ENCODE data around the gene SMCO2. TPM values are rescaled to one million over a fixed set of nuclear protein-coding genes. Genes with fewer than 3 reads are reported as not detected.

Gene SMCO2
- total and polyA plus RNA-seq, 2 of the 8 experiments (the other 6 are each of a cell fraction or from before 2014, with no cell fraction given), result 0.24 to 0.80 TPM

DNA sequence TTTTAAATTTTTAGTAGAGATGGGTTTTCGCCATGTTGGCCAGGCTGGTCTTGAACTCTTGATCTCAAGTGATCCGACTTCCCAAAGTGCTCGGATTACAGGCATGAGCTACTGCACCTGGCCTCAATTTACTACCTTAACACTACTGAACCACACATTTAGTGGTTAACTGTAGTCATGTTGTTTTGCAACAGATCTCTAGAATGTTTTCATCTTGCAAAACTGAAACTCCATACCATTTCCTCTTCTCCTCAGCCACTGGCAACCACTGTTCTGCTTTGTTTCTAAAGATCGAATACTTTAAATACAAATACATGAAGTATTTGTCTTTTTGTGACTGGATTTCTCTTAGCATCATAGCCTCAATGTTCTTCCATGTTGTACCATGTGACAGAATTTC lies 15.4 kb upstream of the SMCO2 start:
- Histone ChIP-seq H3K4me2 (ENCODE audit: insufficient read depth in 1 of 2, low read depth in 2 of 2, low read length in 2 of 2) (no peak overlapping the region), H2AFZ (ENCODE audit: low read length) (no peak overlapping the region), H3K79me1 (ENCODE audit: low read depth, low read length) (no peaks in the 10 kb centered on the region), H4K20me1 (replicated peaks in 1 of 2; ENCODE audit: control insufficient read depth in 1 of 2, insufficient read depth in 2 of 2, low read length in 2 of 2) (peaks cover 0 to 3% of the 10 kb centered on the region in 2 experiments), H3K23ac (ENCODE audit: insufficient read length) (no peak overlapping the region), H3K4me3 (ENCODE audit: extremely low read depth in 1 of 4, insufficient read depth in 2 of 4, low read depth in 3 of 4, low read length in 4 of 4) (no peak overlapping the region), H3K27me3 (replicated peaks in 1 of 4; ENCODE audit: control insufficient read depth in 3 of 4, extremely low read depth in 1 of 4, insufficient read depth in 3 of 4, low read length in 3 of 4) (no peaks in the 10 kb centered on the region), H3K4me1 (replicated peaks in 1 of 4; ENCODE audit: control insufficient read depth in 3 of 4, insufficient read depth in 4 of 4, low read length in 3 of 4) (no peaks in the 10 kb centered on the region), H3K79me2 (ENCODE audit: control insufficient read depth in 1 of 2, insufficient read depth in 2 of 2, low read length in 2 of 2) (no peaks in the 10 kb centered on the region), H2BK12ac (ENCODE audit: low read depth, low read length) (no peak overlapping the region), H3K14ac (ENCODE audit: insufficient read length) (no peak overlapping the region), H3K9ac (replicated peaks in 1 of 4; ENCODE audit: extremely low read depth in 1 of 4, low read depth in 3 of 4, low read length in 3 of 4) (no peak overlapping the region), H2BK20ac (ENCODE audit: low read length) (no peak overlapping the region), H4K91ac (replicated peaks; ENCODE audit: insufficient read length, low read length) (no peak overlapping the region), H3K56ac (replicated peaks; ENCODE audit: insufficient read length, low read depth, low read length) (no peak overlapping the region), H2BK120ac (replicated peaks; ENCODE audit: low read depth, low read length) (no peak overlapping the region), H4K5ac (ENCODE audit: insufficient read length, low read depth, low read length) (no peak overlapping the region), H2BK15ac (ENCODE audit: low read length) (no peak overlapping the region), H3K23me2 (ENCODE audit: low read depth, low read length) (no peaks in the 10 kb centered on the region), H2AK5ac (ENCODE audit: low read depth, low read length) (no peak overlapping the region), H3K4ac (replicated peaks; ENCODE audit: insufficient read length, low read depth, low read length) (no peak overlapping the region), H3K27ac (ENCODE audit: low read depth, low read length) (no peak overlapping the region), H2BK5ac (ENCODE audit: low read depth, low read length) (no peak overlapping the region), H3K36me3 (ENCODE audit: control insufficient read depth in 2 of 4, insufficient read depth in 4 of 4, low read length in 3 of 4) (no peaks in the 10 kb centered on the region), H3K18ac (ENCODE audit: extremely low read depth, low read length) (no peak overlapping the region), H4K8ac (ENCODE audit: extremely low read depth, insufficient read depth, low read length) (no peak overlapping the region), H3K9me3 (ENCODE audit: insufficient read depth in 2 of 2, low read depth in 1 of 2, low read length in 1 of 2) (peaks cover 5 to 7% of the 10 kb centered on the region in 2 experiments)
- DNase-seq (ENCODE audit: low read depth in 1 of 2, low spot score in 2 of 2), result no peak
- no peak for FAIRE-seq
- ChIA-PET CTCF (ENCODE audit: partially characterized antibody) (no interaction called here), POLR2A (ENCODE audit: partially characterized antibody) (no interaction called here)
- TF ChIP-seq GABPA (IDR thresholded peaks at IDR 0.05; ENCODE audit: borderline replicate concordance, insufficient read depth, low read length) (no peak), BACH1 (IDR thresholded peaks at IDR 0.05; ENCODE audit: low read length) (no peak), TBP (IDR thresholded peaks at IDR 0.05; ENCODE audit: low read depth, low read length) (no peak), EP300 (IDR thresholded peaks at IDR 0.05; ENCODE audit: borderline replicate concordance in 1 of 2, low read depth in 2 of 2, low read length in 2 of 2) (no peak), SIX5 (IDR thresholded peaks at IDR 0.05; ENCODE audit: low read depth, low read length) (no peak), CHD1 (IDR thresholded peaks at IDR 0.05; ENCODE audit: low read depth, low read length) (no peak), ZNF274 (IDR thresholded peaks at IDR 0.05; ENCODE audit: borderline replicate concordance, extremely low read depth, low read length) (no peak), CTBP2 (IDR thresholded peaks at IDR 0.05; ENCODE audit: borderline replicate concordance, insufficient read depth, insufficient read length, low read length) (no peak)
- 97% methylated on average over 4 of the region's 4 CpGs; no CpG with 5 or more reads in 1 of the 2 experiments for WGBS, 2 experiments (ENCODE audit: extremely low coverage in 1 of 2, insufficient coverage in 1 of 2, insufficient read length in 1 of 2, insufficient replicate concordance in 2 of 2, low coverage in 1 of 2, low lambda C conversion rate in 2 of 2, missing lambda C conversion rate in 1 of 2)

All from H1 (cell line).